Neural cell (in vitro differentiated cells): ENCODE results near the gene MEX3A. TPM values are rescaled to one million over a fixed set of nuclear protein-coding genes. Genes with fewer than 3 reads are reported as not detected.
A peak's percentile ranks its signal among the peaks of the same experiment; 100 is the strongest.

Experiments used
- H2AFZ ChIP-seq: fragments of 200-600, 300-800 bp; sonication (generic), shearing (Covaris generic); 2 replicates; pipeline ENCODE4 v1.6.0; 2014; ENCODE audit warnings: low read depth, mild to moderate bottlenecking, antibody characterized with exemption, low read length, moderate library complexity
- H3F3A ChIP-seq: fragments of 200-600 bp; shearing (Covaris generic); 2 replicates; pipeline ENCODE4 v1.6.1; 2016; ENCODE audit warnings: mild to moderate bottlenecking, moderate library complexity, mixed read lengths, antibody characterized with exemption, low read length; ENCODE audit not compliant: insufficient read depth, poor library complexity, severe bottlenecking
- H3K27ac ChIP-seq: fragments of 200-600, 300-800 bp; sonication (generic), shearing (Covaris generic); 2 replicates; pipeline ENCODE4 v1.5.1; 2014; ENCODE audit warnings: mild to moderate bottlenecking, low read length, moderate library complexity
- H3K27me3 ChIP-seq: fragments of 300-800, 200-600 bp; sonication (generic), shearing (Covaris generic); 2 replicates; pipeline ENCODE4 v1.6.0; 2014; ENCODE audit warnings: mild to moderate bottlenecking, low read depth, low read length, moderate library complexity; ENCODE audit not compliant: insufficient read depth
- H3K36me3 ChIP-seq: fragments of 300-800, 200-600 bp; sonication (generic), shearing (Covaris generic); 2 replicates; pipeline ENCODE4 v1.5.1; 2014; ENCODE audit warnings: mild to moderate bottlenecking, antibody characterized with exemption, low read length, moderate library complexity; ENCODE audit not compliant: insufficient read depth
- H3K4me2 ChIP-seq: fragments of 300-800, 200-600 bp; sonication (generic), shearing (Covaris generic); 2 replicates; pipeline ENCODE4 v1.6.0; 2014; ENCODE audit warnings: mild to moderate bottlenecking, low read length
- H3K4me3 ChIP-seq: fragments of 300-800, 200-600 bp; sonication (generic), shearing (Covaris generic); 2 replicates; pipeline ENCODE4 v1.5.1; 2014; ENCODE audit warnings: mild to moderate bottlenecking, low read length, moderate library complexity
- H3K79me2 ChIP-seq: fragments of 200-600 bp; shearing (Covaris generic); replicated peaks from 2 replicates; pipeline ENCODE4 v1.6.0; 2014; ENCODE audit warnings: mild to moderate bottlenecking, low read length, moderate library complexity; ENCODE audit not compliant: insufficient read depth
- H3K9ac ChIP-seq: fragments of 300-800, 200-600 bp; sonication (generic), shearing (Covaris generic); 2 replicates; pipeline ENCODE4 v1.6.1; 2016; ENCODE audit warnings: mild to moderate bottlenecking, low read length, mixed read lengths
- H3K9me2 ChIP-seq: fragments of 200-600 bp; shearing (Covaris generic); 2 replicates; pipeline ENCODE4 v1.6.1; 2016; ENCODE audit warnings: mild to moderate bottlenecking, low read length, mixed read lengths; ENCODE audit not compliant: insufficient read depth
- H3K9me3 ChIP-seq: fragments of 200-600, 300-800 bp; sonication (generic), shearing (Covaris generic); 2 replicates; pipeline ENCODE4 v1.6.1; 2016; ENCODE audit warnings: mild to moderate bottlenecking, mixed run types, low read length, moderate library complexity, mixed read lengths
- H4K20me1 ChIP-seq: fragments of 200-600 bp; shearing (Covaris generic); 2 replicates; pipeline ENCODE4 v1.6.1; 2016; ENCODE audit warnings: mild to moderate bottlenecking, mixed run types; ENCODE audit not compliant: insufficient read depth
- CTCF ChIP-seq: fragments of 450-650 bp; IDR thresholded peaks from 2 replicates; pipeline ENCODE4 v1.5.1; 2014; ENCODE audit warnings: antibody characterized with exemption, mild to moderate bottlenecking, moderate library complexity; ENCODE audit not compliant: poor library complexity, severe bottlenecking
- EP300 ChIP-seq: fragments of 450-650 bp; conservative IDR thresholded peaks from 2 replicates; pipeline ENCODE4 v1.6.1; 2014; ENCODE audit warnings: antibody characterized with exemption, mild to moderate bottlenecking, moderate library complexity; ENCODE audit not compliant: poor library complexity, severe bottlenecking
- EZH2 ChIP-seq: fragments of 200-600, 300-800 bp; shearing (Covaris generic), sonication (generic); IDR thresholded peaks from 2 replicates; pipeline ENCODE4 v1.6.1; 2014; ENCODE audit warnings: antibody characterized with exemption, low read length, borderline replicate concordance, mild to moderate bottlenecking; ENCODE audit not compliant: insufficient read depth, poor library complexity, severe bottlenecking
- MXI1 ChIP-seq: fragments of 450-650 bp; conservative IDR thresholded peaks from 2 replicates; pipeline ENCODE4 v1.6.1; 2014; ENCODE audit warnings: antibody characterized with exemption, mild to moderate bottlenecking; ENCODE audit not compliant: poor library complexity, severe bottlenecking
- POLR2AphosphoS5 ChIP-seq: IDR thresholded peaks from 2 replicates; pipeline ENCODE4 v1.6.1; 2012
- RAD21 ChIP-seq: fragments of 450-650 bp; conservative IDR thresholded peaks from 2 replicates; pipeline ENCODE4 v1.6.1; 2014; ENCODE audit warnings: antibody characterized with exemption, mild to moderate bottlenecking, moderate library complexity
- REST ChIP-seq: IDR thresholded peaks from 2 replicates; pipeline ENCODE4 v1.6.1; 2012; ENCODE audit warnings: borderline replicate concordance
- SMC3 ChIP-seq: fragments of 450-650 bp; conservative IDR thresholded peaks from 2 replicates; pipeline ENCODE4 v1.6.1; 2014; ENCODE audit warnings: antibody characterized with exemption, mild to moderate bottlenecking, moderate library complexity; ENCODE audit not compliant: poor library complexity
- TAF1 ChIP-seq: IDR thresholded peaks from 2 replicates; pipeline ENCODE4 v1.6.1; 2012; ENCODE audit warnings: low read depth
- polyA plus RNA-seq: library from polyadenylated mRNA; depleted of rRNA; stranded (reverse); fragments of >200 nt; gene quantifications from 2 replicates; pipeline ENCODE4 v1.2.3, GENCODE V29; 2014

MEX3A gene
- polyA plus RNA-seq, 1 donor from 2014 or later = 39.8 TPM

- no peak within 1 kb of the TSS for H3K27ac ChIP-seq
- no peaks in the 10 kb centered on the region for H3K9me3 ChIP-seq
- H3F3A ChIP-seq = no peaks in the 10 kb centered on the region
- peak within 1 kb of the TSS; percentile 48 for H3K4me2 ChIP-seq
- H3K9ac ChIP-seq = peak within 1 kb of the TSS; percentile 45
- no peak within 1 kb of the TSS for H2AFZ ChIP-seq
- peaks cover 13% of the 10 kb centered on the region for H3K79me2 ChIP-seq
- H3K36me3 ChIP-seq = no peaks in the 10 kb centered on the region
- no peaks in the 10 kb centered on the region for H3K9me2 ChIP-seq
- TF ChIP-seq MXI1 (no peak), RAD21 (no peak), POLR2AphosphoS5 (no peak), REST (no peak), EP300 (no peak), CTCF (no peak), SMC3 (no peak), TAF1 (no peak), EZH2 (no peak)
- peak within 1 kb of the TSS; percentile 65 for H3K4me3 ChIP-seq
- peaks cover 19% of the 10 kb centered on the region for H4K20me1 ChIP-seq
- no peaks in the 10 kb centered on the region for H3K27me3 ChIP-seq
These were observed 32.0 kb upstream of the MEX3A start, which contains the start of gene LMNA for GRCh38 chr1:156114101-156114918. TSS of gene LMNA (plus strand) at chr1:156114711. CDS start at chr1:156114919, 208 bp downstream.

- no peak overlapping the region for H3K27ac ChIP-seq
- H3K9ac ChIP-seq = no peak overlapping the region
- H3K4me2 ChIP-seq = no peak overlapping the region
- H3K79me2 ChIP-seq = peaks cover 18% of the 10 kb centered on the region
- H3K9me2 ChIP-seq = no peaks in the 10 kb centered on the region
- H3K27me3 ChIP-seq = no peaks in the 10 kb centered on the region
- H3K4me3 ChIP-seq = no peak overlapping the region
- no peak overlapping the region for H2AFZ ChIP-seq
- H3K9me3 ChIP-seq = no peaks in the 10 kb centered on the region
- H4K20me1 ChIP-seq = peaks cover 19% of the 10 kb centered on the region
- TF ChIP-seq CTCF = no peak
- no peak for TF ChIP-seq POLR2AphosphoS5
- TF ChIP-seq EP300 = no peak
- TF ChIP-seq REST = no peak
- TF ChIP-seq MXI1 = no peak
- TF ChIP-seq RAD21 = no peak
- no peak for TF ChIP-seq SMC3
- no peak for TF ChIP-seq TAF1
- no peaks in the 10 kb centered on the region for H3F3A ChIP-seq
- H3K36me3 ChIP-seq = no peaks in the 10 kb centered on the region
These were observed 31.2 kb upstream of the MEX3A start for GRCh38 chr1:156113282-156113950.
